Retina (tissue), 1 donor: ENCODE measurements around the gene COX7B.

ENCODE experiments used
- DNase-seq: peaks from one replicate; pipeline ENCODE4 v3.0.0-alpha.2; 2016

COX7B gene

DNA sequence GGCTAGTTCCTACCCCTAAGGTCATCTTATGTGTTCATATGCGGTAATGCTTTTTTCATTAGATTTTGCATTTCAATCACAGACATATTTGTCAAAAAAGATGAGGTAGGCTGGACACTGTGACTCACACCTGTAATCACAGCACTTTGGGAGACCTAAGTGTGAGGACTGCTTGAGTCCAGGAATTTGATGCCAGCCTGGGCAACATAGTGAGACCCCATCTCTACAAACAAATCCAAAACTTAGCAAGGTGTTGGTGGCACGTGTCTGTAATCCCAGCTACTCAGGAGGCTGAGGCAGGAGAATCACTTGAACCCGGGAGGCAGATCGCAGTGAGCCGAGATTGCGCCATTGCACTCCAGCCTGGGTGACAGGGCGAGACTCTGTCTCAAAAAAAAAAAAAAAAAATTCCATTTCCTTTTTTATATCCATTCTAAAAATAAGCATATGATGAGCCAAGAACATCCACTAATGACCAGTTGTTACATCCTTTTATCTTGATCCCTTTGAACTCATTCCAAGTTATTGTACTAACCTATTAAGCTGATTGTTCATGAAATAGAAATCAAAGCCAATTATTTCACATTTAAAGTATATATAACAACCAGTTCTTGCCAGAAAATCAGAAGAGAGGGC, 46.8 kb downstream of the COX7B start:
- DNase-seq: no peak

DNA sequence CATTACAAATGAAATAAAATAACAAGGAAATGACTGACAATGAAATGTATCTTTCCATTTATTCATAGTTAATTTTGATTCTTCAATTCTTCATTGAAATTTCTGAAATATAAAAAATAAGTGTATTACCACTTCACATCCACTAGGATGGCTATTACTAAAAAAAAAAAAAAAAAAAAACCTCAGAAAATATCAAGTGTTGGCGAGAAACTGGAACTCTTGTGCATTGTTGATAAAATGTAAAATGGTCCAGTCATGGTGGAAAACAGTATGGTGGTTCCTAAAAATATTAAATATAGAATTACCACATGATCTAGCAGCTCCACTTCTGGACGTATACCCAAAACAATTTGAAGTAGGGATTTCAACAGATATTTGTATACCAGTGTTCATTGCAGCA, 47.3 kb downstream of the COX7B start:
- no peak for DNase-seq

DNA sequence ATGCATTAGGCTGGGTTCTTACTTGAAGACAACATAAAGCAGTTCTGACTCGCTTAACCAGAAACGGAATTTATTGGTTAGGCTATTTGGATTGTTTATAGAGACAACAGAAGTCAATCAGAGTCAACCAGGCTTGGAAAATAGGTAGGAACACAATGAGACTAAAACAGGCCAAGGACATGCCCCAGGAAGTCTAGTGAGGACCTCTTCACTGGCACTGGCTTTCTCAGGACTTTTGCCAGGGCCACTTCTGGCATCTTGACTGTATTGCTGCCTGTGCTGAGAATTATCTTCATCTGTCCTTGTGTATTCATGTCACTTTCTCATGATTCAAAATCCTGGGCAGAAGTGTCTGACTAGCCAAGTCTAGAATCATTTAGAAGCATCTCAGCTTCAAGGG, 50.6 kb downstream of the COX7B start:
- DNase-seq: no peak

DNA sequence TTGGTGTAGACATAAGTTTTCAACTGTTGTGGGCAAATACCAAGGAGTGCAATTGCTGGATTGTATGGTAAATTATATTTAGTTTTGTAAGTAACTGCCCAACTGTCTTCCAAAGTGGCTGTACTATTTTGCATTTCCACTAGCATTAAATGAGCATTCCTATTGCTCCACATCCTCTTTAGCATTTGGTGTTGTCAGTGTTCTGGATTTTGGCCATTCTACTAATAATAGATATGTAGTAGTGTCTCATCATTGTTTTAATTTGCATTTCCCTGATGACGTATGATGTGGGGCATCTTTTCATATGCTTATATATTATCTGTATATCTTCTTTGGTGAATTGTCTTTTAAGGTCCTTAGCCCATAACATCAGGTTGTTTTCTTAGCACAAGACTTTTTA, 52.9 kb downstream of the COX7B start:
- no peak for DNase-seq

- no peak for DNase-seq
Observed at GRCh38 chrX:77953302-77953701, 54.0 kb downstream of the COX7B start.

DNA sequence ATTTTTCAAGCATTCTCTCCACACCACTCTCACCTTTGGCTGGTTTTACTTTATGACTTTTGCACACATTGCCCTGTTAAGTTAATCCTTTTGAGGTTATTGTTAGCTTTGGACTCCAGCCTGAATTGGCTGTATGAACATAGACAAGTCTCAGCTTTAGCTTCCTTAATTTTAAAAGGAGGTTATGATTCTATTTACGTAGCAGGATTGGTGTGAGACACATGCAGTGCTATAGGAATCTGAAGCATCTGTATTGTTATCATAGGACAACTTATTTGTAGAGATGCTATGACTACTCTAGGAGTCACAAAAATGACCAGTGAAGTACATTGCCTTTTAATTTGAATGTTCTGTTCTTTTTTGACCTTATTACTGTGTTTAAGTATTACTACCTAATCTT, 54.4 kb downstream of the COX7B start:
- DNase-seq: no peak
